AG10803 (cell line): ENCODE data around the gene ITGBL1.

ENCODE experiments used
- DNase-seq: peaks from one replicate; pipeline ENCODE4 v3.0.0; 2010; ENCODE audit warnings: low read depth
- H3K4me3 ChIP-seq: 2 replicates; pipeline ENCODE4 v1.5.1; 2011; ENCODE audit warnings: mild to moderate bottlenecking, low read length, control low read depth
- CTCF ChIP-seq: conservative IDR thresholded peaks from 2 replicates; pipeline ENCODE4 v1.5.1; 2011; ENCODE audit warnings: mild to moderate bottlenecking, low read length, control low read depth, inconsistent platforms

The ITGBL1 gene

GRCh38 chr13:101452519-101453485, at the start of gene ITGBL1:
ITGBL1 (plus strand) TSS chr13:101452675; CDS start chr13:101452834, 159 bp downstream.
- 0 out of 2 replicates have a peak, but pooled peaks have one; percentile 3 for TF ChIP-seq CTCF
- DNase-seq = peak; percentile 81
- peak within 1 kb of the TSS; percentile 94 for H3K4me3 ChIP-seq

GRCh38 chr13:101406791-101407190, 45.7 kb upstream of the ITGBL1 start:
- no peak for TF ChIP-seq CTCF
- peak; percentile 27 for DNase-seq
- H3K4me3 ChIP-seq = no peak overlapping the region

- no peak overlapping the region for H3K4me3 ChIP-seq
- DNase-seq = no peak
- TF ChIP-seq CTCF = no peak
Measured at GRCh38 chr13:101408154-101408553, 44.3 kb upstream of the ITGBL1 start.

GRCh38 chr13:101408992-101409656, 43.4 kb upstream of the ITGBL1 start:
- no peak overlapping the region for H3K4me3 ChIP-seq
- TF ChIP-seq CTCF = no peak
- DNase-seq = no peak

- no peak for TF ChIP-seq CTCF
- no peak overlapping the region for H3K4me3 ChIP-seq
- DNase-seq = no peak
Measured at GRCh38 chr13:101412076-101412475, 40.4 kb upstream of the ITGBL1 start.

DNA sequence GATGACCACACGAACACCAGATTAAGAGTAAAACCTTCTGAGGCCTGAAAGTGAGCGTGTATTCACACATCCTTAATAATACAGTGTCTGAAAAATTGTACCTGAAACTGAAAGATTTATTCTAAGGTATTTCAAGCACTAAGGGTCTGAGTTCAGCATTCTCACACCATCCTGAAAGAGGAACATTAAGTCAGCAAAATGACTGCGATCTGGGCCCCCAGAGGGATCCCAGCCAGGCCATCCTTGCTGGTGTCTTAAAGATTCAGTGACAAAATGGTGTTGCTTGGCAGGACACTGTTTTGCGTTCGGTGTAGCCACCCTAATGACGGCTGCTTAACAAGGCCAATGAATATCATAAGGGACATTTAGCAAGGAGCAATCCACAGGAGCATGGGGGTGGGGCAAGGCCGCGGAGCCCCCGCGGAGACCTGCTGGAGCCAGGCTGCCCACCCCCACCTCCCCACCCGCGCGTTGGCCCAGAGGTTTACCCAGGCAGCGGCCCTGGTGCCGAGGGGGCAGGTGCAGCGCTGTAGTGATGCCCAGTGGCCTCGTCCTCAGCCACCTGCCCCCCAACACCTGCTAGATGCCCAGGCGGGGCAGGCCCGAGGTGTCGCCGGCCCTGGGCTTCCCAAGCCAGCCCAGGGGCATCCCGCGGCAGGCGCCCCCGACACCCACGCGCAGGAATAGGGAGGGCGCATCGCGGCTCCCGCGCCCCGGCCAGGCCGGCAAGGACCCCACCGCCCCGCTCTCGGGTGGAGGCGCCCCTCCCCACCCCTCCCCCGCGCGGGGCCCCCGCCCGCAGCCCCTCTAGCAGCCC, 36.9 kb upstream of the ITGBL1 start:
- no peak for DNase-seq
- peak overlapping the region; percentile 69 for H3K4me3 ChIP-seq
- no peak for TF ChIP-seq CTCF
